Neutrophil (primary cell): Measurements from ENCODE around the gene TACR3.

ENCODE experiments used
- H3K27ac ChIP-seq: fragments of 200-600 bp; sonication (generic); 2 replicates; pipeline ENCODE4 v1.5.1; 2016; ENCODE audit warnings: mild to moderate bottlenecking, moderate library complexity
- H3K27me3 ChIP-seq: fragments of 200-600 bp; sonication (generic); 2 replicates; pipeline ENCODE4 v1.6.0; 2016; ENCODE audit warnings: mild to moderate bottlenecking
- H3K36me3 ChIP-seq: fragments of 200-600 bp; sonication (generic); 2 replicates; pipeline ENCODE4 v1.5.1; 2017
- H3K4me1 ChIP-seq, 2 experiments: fragments of 200-600 bp in 1 of 2; sonication (generic) in 1 of 2; 1 replicate in 1 of 2; 2 replicates in 1 of 2; pipeline versions ENCODE4 v1.5.1 to v1.6.1; 2013 to 2016; ENCODE audit warnings: low read depth in 1 of 2, low read length in 1 of 2, mild to moderate bottlenecking in 1 of 2, moderate library complexity in 1 of 2; ENCODE audit not compliant: control insufficient read depth in 1 of 2, insufficient read depth in 1 of 2
- H3K4me3 ChIP-seq, 2 experiments: fragments of 200-600 bp in 1 of 2; sonication (generic) in 1 of 2; 1 replicate in 1 of 2; 2 replicates in 1 of 2; pipeline ENCODE4 v1.5.1; 2013 to 2016; ENCODE audit warnings: low read depth in 1 of 2, low read length in 1 of 2, mild to moderate bottlenecking in 1 of 2, moderate library complexity in 1 of 2
- H3K9me3 ChIP-seq: fragments of 200-600 bp; sonication (generic); 2 replicates; pipeline ENCODE4 v1.5.1; 2016
- CTCF ChIP-seq: fragments of 200-600 bp; sonication (generic); IDR thresholded peaks from 2 replicates; pipeline ENCODE4 v1.5.1; 2016; ENCODE audit warnings: antibody characterized with exemption

Gene TACR3

GRCh38 chr4:103664436-103665075 lies 55.2 kb downstream of the TACR3 start:
- Histone ChIP-seq H3K9me3 (no peaks in the 10 kb centered on the region), H3K4me1 (no peaks in the 10 kb centered on the region), H3K27me3 (no peaks in the 10 kb centered on the region), H3K4me3 (no peak overlapping the region), H3K36me3 (no peaks in the 10 kb centered on the region), H3K27ac (no peak overlapping the region)
- TF ChIP-seq CTCF = no peak

- Histone ChIP-seq H3K4me3 (no peak overlapping the region), H3K9me3 (no peaks in the 10 kb centered on the region), H3K27ac (no peak overlapping the region), H3K4me1 (no peaks in the 10 kb centered on the region), H3K36me3 (no peaks in the 10 kb centered on the region), H3K27me3 (no peaks in the 10 kb centered on the region)
- TF ChIP-seq CTCF = no peak
Measured at GRCh38 chr4:103648541-103648940, 71.2 kb downstream of the TACR3 start.

GRCh38 chr4:103645991-103646390 lies 73.8 kb downstream of the TACR3 start:
- Histone ChIP-seq H3K4me3 (no peak overlapping the region), H3K4me1 (no peaks in the 10 kb centered on the region), H3K36me3 (no peaks in the 10 kb centered on the region), H3K27ac (no peak overlapping the region), H3K9me3 (no peaks in the 10 kb centered on the region), H3K27me3 (no peaks in the 10 kb centered on the region)
- no peak for TF ChIP-seq CTCF

- no peaks in the 10 kb centered on the region for H3K9me3 ChIP-seq
- TF ChIP-seq CTCF = no peak
- H3K27me3 ChIP-seq = no peaks in the 10 kb centered on the region
- no peaks in the 10 kb centered on the region for H3K4me1 ChIP-seq
- H3K27ac ChIP-seq = no peak overlapping the region
- H3K4me3 ChIP-seq = no peak overlapping the region
- no peaks in the 10 kb centered on the region for H3K36me3 ChIP-seq
Measured at GRCh38 chr4:103634236-103634635, 85.5 kb downstream of the TACR3 start.

GRCh38 chr4:103626296-103626695 lies 93.5 kb downstream of the TACR3 start:
- TF ChIP-seq CTCF = no peak
- Histone ChIP-seq H3K4me1 (no peaks in the 10 kb centered on the region), H3K27ac (no peak overlapping the region), H3K9me3 (no peaks in the 10 kb centered on the region), H3K36me3 (no peaks in the 10 kb centered on the region), H3K4me3 (no peak overlapping the region), H3K27me3 (no peaks in the 10 kb centered on the region)
